NCI-H2196 (cell line): ENCODE data around the gene PSMD11.
A peak's percentile ranks its signal among the peaks of the same experiment; 100 is the strongest.

Experiments used
- DNase-seq: peaks from one replicate; lab custom pipeline; 2025; ENCODE audit not compliant: unreplicated experiment; lab: John Stamatoyannopoulos, UW

The PSMD11 gene

GRCh38 chr17:32464374-32464773 is 20.1 kb downstream of the PSMD11 start:
- DNase-seq = no peak

- no peak for DNase-seq
These were observed 23.6 kb downstream of the PSMD11 start for GRCh38 chr17:32467949-32468348.

GRCh38 chr17:32470405-32471167 is 26.3 kb downstream of the PSMD11 start:
- no peak for DNase-seq

DNA sequence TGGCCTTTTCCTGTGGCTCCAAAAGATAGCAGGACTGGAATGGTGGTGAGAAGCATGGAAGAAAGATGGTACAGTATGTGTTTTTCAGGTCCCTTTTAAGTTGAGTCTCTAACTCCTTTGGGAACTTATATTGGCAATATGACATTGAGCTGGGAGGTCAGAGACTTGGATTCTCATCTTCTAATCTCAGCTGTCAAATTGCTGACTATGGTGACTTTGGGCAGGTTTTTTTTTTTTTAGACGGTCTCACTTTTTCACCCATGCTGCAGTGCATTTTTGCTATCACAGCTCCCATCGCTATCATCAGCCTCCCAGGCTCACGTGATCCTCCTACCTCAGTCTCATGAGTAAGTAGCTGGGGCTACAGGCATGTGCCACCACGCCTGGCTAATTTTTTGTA is 27.3 kb downstream of the PSMD11 start:
- DNase-seq = no peak

DNA sequence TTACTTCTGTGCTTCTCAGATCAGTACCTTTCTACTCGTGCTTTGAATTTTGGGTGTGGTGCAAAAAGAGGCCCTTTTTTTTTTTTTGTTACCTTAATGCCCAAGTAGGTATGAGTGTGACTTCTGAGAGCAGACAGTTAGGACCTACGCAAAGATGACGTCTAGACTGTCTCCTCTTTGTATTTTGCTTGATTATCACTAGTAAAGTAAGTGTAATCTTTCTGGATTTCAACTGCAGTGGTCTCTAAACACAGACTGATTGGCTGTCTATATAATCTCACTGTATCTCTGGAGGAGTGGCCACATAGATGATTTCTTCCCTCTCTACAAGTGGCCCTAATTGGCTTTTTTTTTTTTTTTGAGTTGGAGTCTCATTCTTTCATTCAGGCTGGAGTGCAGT is 30.9 kb downstream of the PSMD11 start:
- no peak for DNase-seq

GRCh38 chr17:32477220-32477619 is 32.9 kb downstream of the PSMD11 start:
- no peak for DNase-seq

DNA sequence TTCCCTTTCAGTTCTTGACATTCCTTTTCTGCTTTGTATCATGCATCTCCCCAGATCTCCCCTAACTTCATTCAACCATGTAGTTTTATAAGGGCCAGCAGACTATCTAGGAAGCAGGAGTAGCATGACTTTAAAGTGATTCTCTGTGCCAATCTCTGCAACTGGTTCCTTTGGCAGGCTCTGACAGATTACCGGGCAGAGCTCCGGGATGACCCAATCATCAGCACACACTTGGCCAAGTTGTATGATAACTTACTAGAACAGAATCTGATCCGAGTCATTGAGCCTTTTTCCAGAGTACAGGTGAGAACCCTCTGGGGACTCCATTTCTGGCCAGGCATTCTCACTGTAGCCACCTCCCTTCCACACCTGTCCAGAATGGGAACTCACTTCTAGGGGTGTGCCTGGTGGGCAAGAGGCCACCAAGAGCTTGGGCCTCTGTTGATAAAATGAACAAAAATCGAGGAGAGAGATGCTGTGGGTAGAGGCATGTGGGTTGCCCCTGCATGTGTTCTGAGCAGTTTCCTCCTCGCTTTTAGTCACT is 34.8 kb downstream of the PSMD11 start:
- DNase-seq = no peak

DNA sequence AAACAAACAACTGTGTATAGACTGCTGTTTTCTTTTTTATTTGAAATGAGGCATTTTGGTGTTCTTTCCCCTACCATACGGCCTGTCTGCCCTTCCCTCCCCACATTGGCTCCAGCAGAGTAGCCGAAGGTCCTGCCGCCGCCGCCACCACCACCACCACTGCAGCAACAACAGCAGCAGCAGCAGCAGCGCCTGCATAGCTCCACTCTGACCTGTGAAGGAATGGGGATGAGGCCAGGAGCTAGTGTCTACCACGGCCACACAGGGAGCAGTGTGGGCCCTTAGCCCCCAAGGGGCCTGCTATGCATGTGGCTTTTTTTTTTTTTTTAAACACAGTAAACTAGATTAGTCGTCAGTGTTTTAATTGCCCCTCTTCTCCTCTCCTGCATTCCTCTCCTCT is 36.9 kb downstream of the PSMD11 start:
- no peak for DNase-seq

DNA sequence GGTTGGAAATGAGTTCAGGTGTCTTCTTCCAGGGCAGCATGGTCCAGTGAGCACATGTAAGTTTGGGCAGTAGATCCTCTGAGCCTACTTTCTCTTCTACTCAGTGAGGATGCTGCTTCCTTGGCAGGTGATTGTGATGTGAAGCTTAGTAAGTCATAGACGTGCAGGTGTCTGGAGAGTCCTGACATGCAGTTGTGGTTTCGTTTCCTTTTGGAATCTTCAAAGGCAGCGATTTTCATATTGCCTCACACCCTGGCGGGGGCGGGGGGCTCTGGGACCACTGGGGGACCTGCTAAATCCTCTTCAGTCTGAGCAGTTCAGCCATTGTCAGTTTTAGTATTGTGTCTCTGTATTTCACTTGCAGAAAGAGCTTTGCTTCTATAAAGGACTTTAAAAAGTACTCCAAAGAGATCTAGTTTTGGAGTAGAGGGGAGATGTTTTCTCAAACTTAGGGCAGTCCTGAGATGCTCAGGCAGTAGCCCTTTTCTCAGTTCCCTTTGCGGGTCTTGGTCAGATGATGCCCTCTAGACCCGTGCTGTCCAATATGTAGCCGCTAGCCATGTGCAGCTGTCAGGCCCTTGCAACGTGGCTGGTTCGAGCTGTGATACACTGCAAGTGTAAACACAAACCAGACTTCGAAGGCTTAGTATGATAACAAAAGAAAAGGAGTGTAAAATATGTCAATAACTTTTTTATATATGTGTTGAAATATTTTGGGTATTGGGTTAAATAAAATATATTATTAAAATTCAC is 38.4 kb downstream of the PSMD11 start:
- DNase-seq = no peak

DNA sequence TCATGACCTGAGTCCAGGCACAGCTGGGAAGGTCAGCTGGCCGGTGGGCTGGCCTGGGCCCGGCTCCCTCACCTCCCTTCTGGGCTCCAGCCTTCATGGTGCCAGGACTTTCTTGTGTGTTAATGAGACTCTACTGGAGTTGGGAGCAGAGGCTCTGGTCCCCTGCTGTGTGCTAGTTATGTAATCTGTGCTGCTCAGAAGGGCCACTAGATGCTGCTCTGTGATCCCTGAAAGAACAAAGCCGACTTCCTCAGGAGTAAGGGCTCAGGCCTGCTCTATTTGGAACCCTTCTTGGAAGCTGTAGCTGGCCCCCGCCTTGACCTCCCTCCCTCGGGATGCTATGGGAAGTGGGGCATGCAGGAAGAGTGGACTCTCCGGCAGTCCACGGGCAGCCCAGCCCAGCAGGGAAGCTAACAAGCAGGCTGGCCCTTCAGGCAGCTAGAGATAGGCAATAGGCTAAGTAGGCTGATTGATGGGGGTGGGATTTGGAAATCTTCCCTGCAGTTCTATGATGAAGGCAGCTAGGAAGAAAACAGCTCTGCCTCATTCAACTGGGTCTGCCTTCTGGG is 39.2 kb downstream of the PSMD11 start:
- peak; percentile 48 for DNase-seq

DNA sequence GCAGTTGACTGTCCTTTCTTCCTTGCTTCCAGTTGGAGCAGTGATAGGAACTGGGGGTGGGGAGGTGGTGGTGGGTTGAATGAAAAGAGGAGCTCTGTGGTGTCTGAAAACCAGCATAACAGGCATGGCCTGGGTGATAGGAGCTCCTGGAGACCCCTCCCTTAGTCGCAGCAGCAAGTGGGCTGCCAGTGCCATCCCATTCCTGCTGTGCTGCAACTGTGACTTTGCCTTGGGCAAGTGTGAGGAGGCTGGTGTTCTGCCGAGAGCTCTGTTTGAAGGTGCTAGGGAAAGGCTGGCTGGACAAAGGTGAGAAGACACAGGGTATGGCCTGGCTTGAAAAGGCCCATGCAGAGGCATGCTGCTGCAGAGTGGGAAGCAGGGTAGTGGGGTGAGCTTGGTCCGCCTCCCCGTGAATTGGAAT is 39.7 kb downstream of the PSMD11 start:
- no peak for DNase-seq

DNA sequence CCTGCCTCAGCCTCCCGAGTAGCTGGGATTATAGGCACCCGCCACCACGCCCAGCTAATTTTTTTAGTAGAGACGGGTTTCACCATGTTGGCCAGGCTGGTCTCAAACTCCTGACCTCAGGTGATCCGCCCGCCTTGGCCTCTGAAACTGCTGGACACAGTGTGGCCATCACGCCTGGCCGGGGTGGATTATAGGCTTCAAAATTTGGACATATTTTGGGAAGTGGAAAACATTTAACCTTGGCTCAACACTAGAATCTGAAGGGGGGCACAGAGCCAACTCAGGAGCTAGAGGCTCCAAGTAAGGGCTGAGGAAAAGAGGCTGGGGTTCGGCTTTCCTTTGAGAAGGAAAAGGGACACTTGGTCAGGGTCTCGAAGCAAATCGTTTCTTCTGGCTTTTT is 40.3 kb downstream of the PSMD11 start:
- no peak for DNase-seq

- DNase-seq = no peak
These were observed 41.2 kb downstream of the PSMD11 start for GRCh38 chr17:32485261-32486110.

DNA sequence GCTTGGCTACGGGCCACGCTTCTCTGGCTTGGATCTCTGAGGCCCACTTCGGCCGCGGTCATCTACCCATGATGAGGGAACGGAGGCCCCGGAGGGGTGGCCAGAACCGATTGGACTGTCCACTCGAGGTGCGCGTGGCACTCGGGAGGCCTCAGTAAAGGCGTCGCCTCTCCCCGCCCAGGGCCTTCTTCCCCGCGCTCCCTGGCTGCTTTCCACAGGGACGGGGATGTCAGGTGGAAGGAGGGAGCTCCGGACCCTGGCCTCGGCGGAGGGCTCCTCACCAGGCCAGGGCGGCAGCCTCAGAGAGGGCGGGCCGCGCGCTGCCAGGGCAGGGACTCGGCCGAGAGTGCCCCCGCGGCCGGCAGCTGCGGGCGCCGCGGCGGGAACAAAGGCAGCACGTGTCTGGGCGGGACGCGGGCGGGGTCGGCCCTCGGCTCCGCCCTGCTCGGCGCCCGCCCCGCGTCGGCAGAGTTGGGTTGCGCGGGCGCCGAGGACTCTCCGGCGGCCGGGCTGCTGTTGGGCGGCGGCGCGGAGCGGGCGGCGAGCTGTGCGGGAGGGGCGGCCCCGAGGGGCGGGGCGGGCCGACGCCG is 41.9 kb downstream of the PSMD11 start:
- DNase-seq = peak; percentile 76

GRCh38 chr17:32486701-32487472 is 42.6 kb downstream of the PSMD11 start, which contains the start of gene CDK5R1:
TSS of gene CDK5R1 (plus strand) at chr17:32486993. CDS start at chr17:32487621, 628 bp downstream.
- DNase-seq = peak; percentile 52

GRCh38 chr17:32487473-32488176 is 43.3 kb downstream of the PSMD11 start:
- DNase-seq = no peak

DNA sequence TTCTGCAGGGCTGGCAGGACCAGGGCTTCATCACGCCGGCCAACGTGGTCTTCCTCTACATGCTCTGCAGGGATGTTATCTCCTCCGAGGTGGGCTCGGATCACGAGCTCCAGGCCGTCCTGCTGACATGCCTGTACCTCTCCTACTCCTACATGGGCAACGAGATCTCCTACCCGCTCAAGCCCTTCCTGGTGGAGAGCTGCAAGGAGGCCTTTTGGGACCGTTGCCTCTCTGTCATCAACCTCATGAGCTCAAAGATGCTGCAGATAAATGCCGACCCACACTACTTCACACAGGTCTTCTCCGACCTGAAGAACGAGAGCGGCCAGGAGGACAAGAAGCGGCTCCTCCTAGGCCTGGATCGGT is 43.9 kb downstream of the PSMD11 start:
- no peak for DNase-seq

GRCh38 chr17:32488604-32489180 is 44.4 kb downstream of the PSMD11 start:
- DNase-seq = no peak
